GM10266 (cell line): Measurements from ENCODE around the gene NRF1.

Experiments
- DNase-seq: peaks from one replicate; pipeline ENCODE4 v3.0.0; 2012; ENCODE audit errors: extremely low spot score
- CTCF ChIP-seq: IDR thresholded peaks from 2 replicates; pipeline ENCODE4 v1.5.1; 2012; ENCODE audit warnings: mild to moderate bottlenecking, low read depth; ENCODE audit not compliant: control insufficient read depth, insufficient read depth; ENCODE audit errors: missing control alignments

The NRF1 gene

GRCh38 chr7:129754406-129754805 lies 142.9 kb downstream of the NRF1 start:
- DNase-seq, result no peak
- TF ChIP-seq CTCF, result no peak

GRCh38 chr7:129757991-129758390 lies 146.5 kb downstream of the NRF1 start:
- no peak for DNase-seq

GRCh38 chr7:129762387-129762969 lies 151.0 kb downstream of the NRF1 start:
- DNase-seq, result no peak
- TF ChIP-seq CTCF, result no peak

More at GRCh38 chr7:129757991-129758390, 146.5 kb downstream of the NRF1 start:
- no peak for TF ChIP-seq CTCF

GRCh38 chr7:129764247-129765084 lies 152.9 kb downstream of the NRF1 start:
- DNase-seq, result no peak
- TF ChIP-seq CTCF, result no peak

GRCh38 chr7:129765352-129765751 lies 153.8 kb downstream of the NRF1 start:
- no peak for TF ChIP-seq CTCF

GRCh38 chr7:129767120-129768015 lies 155.8 kb downstream of the NRF1 start:
- no peak for TF ChIP-seq CTCF
- DNase-seq, result no peak

More at GRCh38 chr7:129765352-129765751, 153.8 kb downstream of the NRF1 start:
- DNase-seq, result no peak
